ENCODE data around the gene WDR35. TPM values are rescaled to one million over a fixed set of nuclear protein-coding genes. Genes with fewer than 3 reads are reported as not detected.
A peak's percentile ranks its signal among the peaks of the same experiment; 100 is the strongest.

The WDR35 gene
- total RNA-seq, 1 donor, result 18.1 TPM

DNA sequence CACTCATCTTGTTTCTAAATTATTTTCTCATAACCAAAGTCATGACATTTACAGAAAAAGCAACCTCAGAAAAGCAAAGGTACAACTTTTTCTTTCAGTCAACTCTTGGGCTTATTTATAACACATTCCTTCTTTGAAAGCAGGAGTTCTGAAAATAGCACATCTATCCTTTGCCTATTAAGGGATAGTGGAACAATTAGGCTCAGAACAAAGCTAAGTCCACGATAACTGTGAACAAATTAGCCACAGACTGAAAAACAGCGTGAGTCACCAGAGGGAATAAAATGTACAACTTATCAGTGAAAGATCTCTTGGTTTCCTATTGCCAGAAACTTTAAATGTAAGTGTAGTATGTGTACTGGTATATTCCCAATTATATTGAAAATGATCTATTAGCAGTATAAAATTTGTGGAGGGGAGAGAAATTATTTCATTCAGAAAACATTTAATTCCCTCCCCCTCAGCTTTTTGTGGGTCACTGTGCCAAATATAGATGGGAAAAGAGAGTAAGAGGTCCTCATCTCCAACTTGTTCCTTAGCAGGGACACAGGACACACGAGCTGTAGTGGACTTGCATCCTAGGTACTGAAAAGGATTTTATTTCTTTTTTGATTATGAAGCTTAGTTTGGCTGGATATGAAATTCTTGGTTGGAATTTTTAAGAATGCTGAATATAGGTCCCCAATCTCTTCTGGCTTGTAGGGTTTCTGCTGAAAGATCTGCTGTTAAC is 38.0 kb upstream of the WDR35 start:
- Histone ChIP-seq H3K4me2 (ENCODE audit: insufficient read depth, low read length) (peak overlapping the region; percentile 12), H3K36me3 (ENCODE audit: insufficient read depth, low read length) (peaks cover 48% of the 10 kb centered on the region), H3K27ac (ENCODE audit: low read depth, low read length) (peak overlapping the region; percentile 18)

DNA sequence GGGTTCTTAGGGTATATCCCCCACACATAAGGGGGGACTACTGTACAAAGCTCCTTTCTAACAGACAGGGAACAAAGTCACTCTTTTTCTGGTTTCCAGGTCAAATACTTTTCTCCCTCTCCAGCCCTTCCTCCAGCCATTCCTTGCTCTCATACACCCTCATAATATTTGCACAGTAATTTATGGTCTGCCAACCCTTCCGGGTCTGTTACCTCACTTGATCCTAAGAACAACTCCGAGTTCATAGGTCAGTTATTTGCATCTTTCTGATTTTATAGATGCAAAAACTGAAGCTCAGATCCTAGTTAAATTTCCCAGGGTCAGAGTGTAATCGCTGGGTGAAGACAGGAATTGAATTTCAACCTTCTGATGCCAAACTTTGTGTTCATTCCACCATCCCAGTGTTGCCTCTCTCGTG is 37.4 kb upstream of the WDR35 start:
- peaks cover 11% of the 10 kb centered on the region for H3K4me1 ChIP-seq (ENCODE audit: insufficient read depth, low read length)
- no peak overlapping the region for H2AFZ ChIP-seq (ENCODE audit: low read length)
- H3K27ac ChIP-seq (ENCODE audit: low read depth, low read length), result peak overlapping the region; percentile 18
- peaks cover 15% of the 10 kb centered on the region for H4K20me1 ChIP-seq (ENCODE audit: insufficient read depth, low read length)
- peaks cover 42% of the 10 kb centered on the region for H3K36me3 ChIP-seq (ENCODE audit: insufficient read depth, low read length)
- no peak overlapping the region for H3K4me2 ChIP-seq (ENCODE audit: insufficient read depth, low read length)
- no peaks in the 10 kb centered on the region for H3K27me3 ChIP-seq (ENCODE audit: insufficient read depth, low read length)
- no peak for DNase-seq (ENCODE audit: insufficient read length, low spot score, missing footprints)
- TF ChIP-seq, protein P1, sequence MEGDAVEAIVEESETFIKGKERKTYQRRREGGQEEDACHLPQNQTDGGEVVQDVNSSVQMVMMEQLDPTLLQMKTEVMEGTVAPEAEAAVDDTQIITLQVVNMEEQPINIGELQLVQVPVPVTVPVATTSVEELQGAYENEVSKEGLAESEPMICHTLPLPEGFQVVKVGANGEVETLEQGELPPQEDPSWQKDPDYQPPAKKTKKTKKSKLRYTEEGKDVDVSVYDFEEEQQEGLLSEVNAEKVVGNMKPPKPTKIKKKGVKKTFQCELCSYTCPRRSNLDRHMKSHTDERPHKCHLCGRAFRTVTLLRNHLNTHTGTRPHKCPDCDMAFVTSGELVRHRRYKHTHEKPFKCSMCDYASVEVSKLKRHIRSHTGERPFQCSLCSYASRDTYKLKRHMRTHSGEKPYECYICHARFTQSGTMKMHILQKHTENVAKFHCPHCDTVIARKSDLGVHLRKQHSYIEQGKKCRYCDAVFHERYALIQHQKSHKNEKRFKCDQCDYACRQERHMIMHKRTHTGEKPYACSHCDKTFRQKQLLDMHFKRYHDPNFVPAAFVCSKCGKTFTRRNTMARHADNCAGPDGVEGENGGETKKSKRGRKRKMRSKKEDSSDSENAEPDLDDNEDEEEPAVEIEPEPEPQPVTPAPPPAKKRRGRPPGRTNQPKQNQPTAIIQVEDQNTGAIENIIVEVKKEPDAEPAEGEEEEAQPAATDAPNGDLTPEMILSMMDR (IDR thresholded peaks at IDR 0.05; ENCODE audit: extremely low read depth, low read depth, low read length), result no peak
- H3K9me3 ChIP-seq (ENCODE audit: low read depth, low read length), result no peaks in the 10 kb centered on the region
- no peak overlapping the region for H3K4me3 ChIP-seq (ENCODE audit: insufficient read depth, low read length)
- H3K79me2 ChIP-seq (ENCODE audit: insufficient read depth, low read length), result peaks cover 21% of the 10 kb centered on the region

More for the DNA sequence above, 38.0 kb upstream of the WDR35 start:
- no peak for DNase-seq (ENCODE audit: insufficient read length, low spot score, missing footprints)
- H3K9me3 ChIP-seq (ENCODE audit: low read depth, low read length), result no peaks in the 10 kb centered on the region
- peaks cover 21% of the 10 kb centered on the region for H3K79me2 ChIP-seq (ENCODE audit: insufficient read depth, low read length)
- H4K20me1 ChIP-seq (ENCODE audit: insufficient read depth, low read length), result peaks cover 15% of the 10 kb centered on the region
- H3K27me3 ChIP-seq (ENCODE audit: insufficient read depth, low read length), result no peaks in the 10 kb centered on the region
- H3K4me3 ChIP-seq (ENCODE audit: insufficient read depth, low read length), result no peak overlapping the region
- TF ChIP-seq, protein P1 (IDR thresholded peaks at IDR 0.05; ENCODE audit: extremely low read depth, low read depth, low read length), result no peak
- H2AFZ ChIP-seq (ENCODE audit: low read length), result no peak overlapping the region
- peaks cover 11% of the 10 kb centered on the region for H3K4me1 ChIP-seq (ENCODE audit: insufficient read depth, low read length)

DNA sequence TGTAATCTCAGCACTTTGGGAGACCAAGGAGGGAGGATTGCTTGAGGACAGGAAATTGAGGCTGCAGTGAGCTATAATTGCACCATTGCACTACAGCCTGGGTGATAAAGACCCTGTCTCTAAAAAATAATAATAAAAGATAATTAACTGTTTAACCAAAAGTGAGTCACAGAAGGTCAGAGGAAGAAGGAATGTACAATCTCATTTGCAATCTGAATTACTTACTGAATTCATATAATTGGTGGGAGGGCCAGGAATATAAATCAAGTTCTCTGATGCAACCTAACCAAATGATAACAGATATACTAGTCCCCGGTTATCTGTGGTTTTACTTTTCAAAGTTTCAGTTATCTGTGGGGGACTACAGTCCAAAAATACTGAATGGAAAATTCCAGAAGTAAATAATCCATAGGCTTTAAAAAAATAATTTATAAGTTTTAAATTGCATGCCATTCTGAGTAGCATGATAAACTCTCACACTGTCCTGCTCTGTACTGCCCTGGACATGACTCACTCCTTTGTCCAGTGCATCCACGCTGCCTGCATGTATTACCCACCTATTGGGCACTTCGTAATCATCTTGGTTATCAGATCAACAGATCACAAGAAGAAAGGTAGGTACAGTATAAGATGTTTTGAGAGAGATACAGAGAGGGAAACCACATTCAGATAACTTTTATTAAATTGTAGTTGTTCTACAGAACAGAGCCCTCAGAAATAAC is 35.3 kb upstream of the WDR35 start:
- Histone ChIP-seq H4K20me1 (ENCODE audit: insufficient read depth, low read length) (peaks cover 15% of the 10 kb centered on the region), H3K36me3 (ENCODE audit: insufficient read depth, low read length) (peaks cover 21% of the 10 kb centered on the region), H3K4me3 (ENCODE audit: insufficient read depth, low read length) (no peak overlapping the region), H3K4me2 (ENCODE audit: insufficient read depth, low read length) (no peak overlapping the region), H3K27me3 (ENCODE audit: insufficient read depth, low read length) (no peaks in the 10 kb centered on the region), H3K79me2 (ENCODE audit: insufficient read depth, low read length) (peaks cover 8% of the 10 kb centered on the region), H2AFZ (ENCODE audit: low read length) (no peak overlapping the region), H3K4me1 (ENCODE audit: insufficient read depth, low read length) (peaks cover 11% of the 10 kb centered on the region), H3K9me3 (ENCODE audit: low read depth, low read length) (no peaks in the 10 kb centered on the region), H3K27ac (ENCODE audit: low read depth, low read length) (no peak overlapping the region)
- TF ChIP-seq, protein P1 (IDR thresholded peaks at IDR 0.05; ENCODE audit: extremely low read depth, low read depth, low read length), result no peak
- no peak for DNase-seq (ENCODE audit: insufficient read length, low spot score, missing footprints)

DNA sequence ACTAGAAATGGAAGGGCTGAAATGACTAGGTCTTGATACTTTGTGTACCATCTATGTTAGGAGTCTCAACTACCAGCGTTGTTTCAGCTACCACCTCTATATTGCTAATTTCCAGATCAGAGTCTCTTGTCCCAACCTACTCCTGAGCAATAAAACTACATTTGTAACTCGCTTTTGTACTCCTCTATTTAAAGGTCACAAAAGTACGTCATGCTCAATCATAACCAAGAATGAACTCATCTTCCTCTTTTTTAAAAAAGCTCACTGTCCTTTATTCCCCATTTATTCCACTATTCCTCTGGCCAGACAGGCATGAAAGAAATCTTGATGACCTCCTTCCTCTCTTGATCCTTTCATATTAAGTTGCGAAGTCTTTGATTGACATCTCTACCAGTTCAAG is 33.8 kb upstream of the WDR35 start:
- no peak overlapping the region for H2AFZ ChIP-seq (ENCODE audit: low read length)
- no peaks in the 10 kb centered on the region for H3K9me3 ChIP-seq (ENCODE audit: low read depth, low read length)
- no peak overlapping the region for H3K4me2 ChIP-seq (ENCODE audit: insufficient read depth, low read length)
- peaks cover 13% of the 10 kb centered on the region for H4K20me1 ChIP-seq (ENCODE audit: insufficient read depth, low read length)
- H3K36me3 ChIP-seq (ENCODE audit: insufficient read depth, low read length), result peaks cover 14% of the 10 kb centered on the region
- TF ChIP-seq, protein P1 (IDR thresholded peaks at IDR 0.05; ENCODE audit: extremely low read depth, low read depth, low read length), result no peak
- H3K27ac ChIP-seq (ENCODE audit: low read depth, low read length), result no peak overlapping the region
- DNase-seq (ENCODE audit: insufficient read length, low spot score, missing footprints), result no peak
- peaks cover 2% of the 10 kb centered on the region for H3K79me2 ChIP-seq (ENCODE audit: insufficient read depth, low read length)
- no peak overlapping the region for H3K4me3 ChIP-seq (ENCODE audit: insufficient read depth, low read length)
- H3K27me3 ChIP-seq (ENCODE audit: insufficient read depth, low read length), result no peaks in the 10 kb centered on the region
- H3K4me1 ChIP-seq (ENCODE audit: insufficient read depth, low read length), result peaks cover 11% of the 10 kb centered on the region
